ENCODE measurements around the gene NOTCH1.

NOTCH1 gene

DNA sequence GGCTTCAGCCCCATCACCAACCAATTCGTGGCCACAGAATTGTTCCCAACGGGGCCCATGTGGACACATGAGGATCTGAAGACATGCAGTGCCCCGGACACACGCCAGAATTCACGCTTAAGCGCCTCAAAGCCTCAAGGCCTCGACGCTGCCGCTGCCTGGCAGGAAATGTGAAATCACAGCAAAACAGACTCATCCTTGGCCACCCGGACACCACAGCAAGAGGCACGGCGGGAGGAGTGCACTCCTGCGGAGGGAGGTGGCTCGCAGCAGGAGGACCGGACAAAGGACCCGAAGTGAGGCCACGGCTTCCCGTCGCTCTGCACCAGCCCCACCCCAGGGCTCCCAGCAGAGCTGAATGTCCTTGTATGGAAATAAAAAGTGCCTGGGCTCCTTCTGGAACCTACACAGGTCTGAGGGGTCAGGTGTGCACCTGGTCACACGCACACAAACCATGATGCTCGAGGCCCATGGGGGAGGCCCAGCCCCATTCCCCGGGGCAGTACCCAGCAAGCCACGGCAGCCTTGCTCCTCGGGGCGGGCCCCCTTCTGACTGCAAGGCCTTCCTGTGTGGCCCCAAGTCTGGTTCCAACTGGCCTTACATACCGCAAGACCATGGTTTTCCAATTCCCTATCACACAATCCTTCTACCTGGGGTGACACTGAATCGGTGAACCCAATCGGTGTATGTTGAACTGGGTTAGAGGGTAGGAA lies 73.1 kb downstream of the NOTCH1 start:
- no peak for TF ChIP-seq ZFX (IDR thresholded peaks at IDR 0.05)
- TF ChIP-seq, protein P1, sequence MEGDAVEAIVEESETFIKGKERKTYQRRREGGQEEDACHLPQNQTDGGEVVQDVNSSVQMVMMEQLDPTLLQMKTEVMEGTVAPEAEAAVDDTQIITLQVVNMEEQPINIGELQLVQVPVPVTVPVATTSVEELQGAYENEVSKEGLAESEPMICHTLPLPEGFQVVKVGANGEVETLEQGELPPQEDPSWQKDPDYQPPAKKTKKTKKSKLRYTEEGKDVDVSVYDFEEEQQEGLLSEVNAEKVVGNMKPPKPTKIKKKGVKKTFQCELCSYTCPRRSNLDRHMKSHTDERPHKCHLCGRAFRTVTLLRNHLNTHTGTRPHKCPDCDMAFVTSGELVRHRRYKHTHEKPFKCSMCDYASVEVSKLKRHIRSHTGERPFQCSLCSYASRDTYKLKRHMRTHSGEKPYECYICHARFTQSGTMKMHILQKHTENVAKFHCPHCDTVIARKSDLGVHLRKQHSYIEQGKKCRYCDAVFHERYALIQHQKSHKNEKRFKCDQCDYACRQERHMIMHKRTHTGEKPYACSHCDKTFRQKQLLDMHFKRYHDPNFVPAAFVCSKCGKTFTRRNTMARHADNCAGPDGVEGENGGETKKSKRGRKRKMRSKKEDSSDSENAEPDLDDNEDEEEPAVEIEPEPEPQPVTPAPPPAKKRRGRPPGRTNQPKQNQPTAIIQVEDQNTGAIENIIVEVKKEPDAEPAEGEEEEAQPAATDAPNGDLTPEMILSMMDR (conservative IDR thresholded peaks at IDR 0.05) = no peak
- no peak overlapping the region for H3K27ac ChIP-seq

DNA sequence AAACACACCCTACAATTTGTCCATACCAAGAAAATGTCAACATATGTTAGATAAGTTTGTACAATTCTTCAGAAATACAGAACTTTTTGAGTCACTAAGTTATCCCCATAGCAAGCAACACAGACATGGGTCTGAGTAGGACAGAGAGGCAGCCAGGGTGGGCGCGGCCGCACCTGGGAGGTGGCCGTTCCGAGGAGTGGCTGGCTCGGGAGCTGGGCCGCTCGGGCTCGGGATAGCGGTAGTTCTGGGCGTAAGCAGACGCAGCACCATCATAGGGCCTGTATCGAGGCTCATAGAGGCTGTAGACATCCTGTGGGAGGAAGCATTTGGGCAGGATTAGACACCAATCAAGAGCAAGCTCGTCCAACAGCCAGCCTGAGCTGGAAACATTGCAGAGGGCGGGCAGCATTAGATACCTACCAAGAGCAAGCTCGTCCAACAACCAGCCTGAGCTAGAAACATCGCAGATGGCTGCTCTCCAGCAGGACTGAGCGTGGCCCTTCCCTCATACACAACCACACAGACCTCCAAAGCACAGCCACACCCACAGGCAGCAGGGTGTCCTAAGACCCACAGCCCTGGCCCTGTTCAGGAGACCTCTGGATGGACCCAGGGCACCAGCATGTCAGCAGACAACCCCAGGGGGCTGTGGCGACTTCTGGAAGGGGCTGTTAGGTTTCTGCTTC lies 73.9 kb downstream of the NOTCH1 start:
- no peak for TF ChIP-seq ZFX (IDR thresholded peaks at IDR 0.05)
- TF ChIP-seq, protein P1 (conservative IDR thresholded peaks at IDR 0.05) = no peak
- H3K27ac ChIP-seq = no peak overlapping the region

DNA sequence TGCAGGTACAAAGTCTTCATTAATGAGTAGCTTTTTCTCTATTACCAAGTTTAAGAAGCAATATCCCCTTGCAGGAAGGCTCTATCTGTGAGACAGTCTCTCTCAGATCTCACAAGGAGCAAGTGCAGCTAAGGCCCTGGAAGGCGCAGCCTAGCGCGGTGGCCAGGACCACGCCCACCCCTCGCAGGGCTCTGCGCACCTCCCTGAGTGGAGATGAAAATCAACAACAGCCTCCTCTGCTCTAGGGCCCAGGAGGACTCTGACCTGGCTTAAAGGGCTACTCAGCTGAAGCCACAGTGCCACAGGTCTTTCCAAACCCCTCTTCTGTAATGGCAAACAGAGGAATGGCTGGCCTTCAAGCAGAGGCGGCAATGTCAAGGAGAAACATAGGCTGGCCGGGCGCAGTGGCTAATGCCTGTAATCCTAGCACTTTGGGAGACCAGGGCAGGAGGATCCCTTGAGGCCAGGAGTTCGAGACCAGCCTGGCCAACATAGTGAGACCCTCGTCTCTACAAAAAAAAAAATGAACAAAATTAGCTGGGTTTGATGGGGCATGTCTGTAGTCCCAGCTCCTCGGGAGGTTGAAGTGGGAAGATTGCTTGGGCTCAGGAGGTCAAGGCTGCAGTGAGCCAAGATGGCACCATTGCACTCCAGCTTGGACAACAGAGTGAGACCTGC lies 74.9 kb downstream of the NOTCH1 start:
- H3K27ac ChIP-seq = no peak overlapping the region
- TF ChIP-seq ZFX (IDR thresholded peaks at IDR 0.05) = no peak
- TF ChIP-seq, protein P1 (conservative IDR thresholded peaks at IDR 0.05) = no peak

DNA sequence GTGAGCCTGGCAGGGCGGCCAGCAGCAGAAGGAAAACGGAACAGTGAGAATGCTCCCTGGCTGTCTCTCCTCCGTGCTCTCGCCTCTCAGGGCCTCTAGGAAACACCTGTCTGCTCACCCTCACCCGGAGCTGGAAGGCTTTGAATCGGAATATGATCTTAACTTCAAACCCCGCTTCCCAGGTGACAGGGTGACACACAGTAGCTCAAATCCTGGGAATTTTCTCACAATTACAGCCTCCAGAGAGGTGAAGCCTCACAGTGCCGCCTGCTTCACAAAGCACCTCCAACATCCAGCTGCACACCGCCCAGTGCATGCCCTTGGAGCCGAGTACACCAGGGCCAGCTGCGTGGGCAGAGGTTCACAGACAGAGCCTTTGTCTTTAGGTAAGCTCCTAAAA lies 75.5 kb downstream of the NOTCH1 start:
- no peak for TF ChIP-seq ZFX (IDR thresholded peaks at IDR 0.05)
- TF ChIP-seq, protein P1 (conservative IDR thresholded peaks at IDR 0.05) = no peak
- no peak overlapping the region for H3K27ac ChIP-seq

DNA sequence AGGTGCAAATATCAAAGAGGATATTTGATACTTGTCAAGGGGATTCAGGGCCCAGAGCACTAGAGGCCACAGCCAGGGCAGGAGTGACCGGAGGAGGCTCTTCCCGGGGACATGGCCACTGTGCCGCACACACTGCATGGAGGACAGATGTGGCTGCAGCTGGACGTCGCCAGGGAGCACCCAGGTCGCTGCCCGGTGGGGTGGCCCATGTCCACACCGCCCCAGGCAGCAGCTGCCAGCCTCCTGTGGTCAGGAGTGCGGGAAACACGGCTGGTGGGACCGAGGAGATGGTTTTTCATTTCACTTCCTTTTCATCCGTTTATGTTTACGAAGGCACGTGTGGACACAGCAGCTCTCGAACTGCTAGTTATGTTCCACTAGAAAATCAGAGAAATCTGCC lies 78.1 kb downstream of the NOTCH1 start:
- H3K27ac ChIP-seq = no peak overlapping the region
- TF ChIP-seq, protein P1 (conservative IDR thresholded peaks at IDR 0.05) = no peak
- TF ChIP-seq ZFX (IDR thresholded peaks at IDR 0.05) = no peak

DNA sequence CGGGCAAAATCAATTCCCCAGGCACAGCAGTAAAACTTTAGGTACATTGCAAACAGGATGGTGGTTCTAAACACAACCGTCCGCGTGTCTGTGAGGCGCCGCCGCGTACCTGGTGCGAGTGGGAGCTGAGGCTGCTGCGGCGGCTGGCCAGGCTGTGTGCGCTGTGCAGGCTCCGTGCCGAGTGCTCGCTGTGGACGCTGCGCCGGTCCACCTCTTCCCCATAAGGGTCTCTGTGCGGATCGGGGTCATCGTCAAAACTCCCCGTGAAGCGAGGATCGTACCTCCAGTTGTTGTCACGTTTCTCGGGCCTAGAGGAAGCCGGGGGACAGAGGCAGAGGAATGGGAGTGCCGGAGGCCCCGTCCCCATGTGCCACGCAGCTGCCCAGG lies 79.7 kb downstream of the NOTCH1 start:
- no peak for TF ChIP-seq ZFX (IDR thresholded peaks at IDR 0.05)
- TF ChIP-seq, protein P1 (conservative IDR thresholded peaks at IDR 0.05) = no peak
- no peak overlapping the region for H3K27ac ChIP-seq

Measured in C4-2B (cell line).